Head of caudate nucleus (tissue), 42 donors: ENCODE data around the gene BCAT1.
"Not testable (repeated sequence)": the region's sequence is repeated elsewhere in the genome, so short reads cannot be mapped to it uniquely, and the experiment has no call there.

Experiments used
- DNase-seq, 42 donors: peaks; one replicate each; pipeline versions ENCODE4 v3.0.0 to v3.0.0-alpha.2; 2020 to 2021; ENCODE audit warnings: mixed read lengths in 7 of 42
- intact Hi-C: fragments of 100-400 bp; cut with DNase I; formaldehyde crosslinking; loops from one replicate; pipeline ENCODE4 v1.15.0; 2022

The BCAT1 gene

GRCh38 chr12:24964342-24964741 is 15.4 kb upstream of the BCAT1 start:
- no peak for DNase-seq
- intact Hi-C loops = no loop called here

GRCh38 chr12:24960222-24960855 is 11.4 kb upstream of the BCAT1 start:
- intact Hi-C loops = no loop called here
- peak in 27 of 42 donors; percentile 8 to 71 (median 43) for DNase-seq

DNA sequence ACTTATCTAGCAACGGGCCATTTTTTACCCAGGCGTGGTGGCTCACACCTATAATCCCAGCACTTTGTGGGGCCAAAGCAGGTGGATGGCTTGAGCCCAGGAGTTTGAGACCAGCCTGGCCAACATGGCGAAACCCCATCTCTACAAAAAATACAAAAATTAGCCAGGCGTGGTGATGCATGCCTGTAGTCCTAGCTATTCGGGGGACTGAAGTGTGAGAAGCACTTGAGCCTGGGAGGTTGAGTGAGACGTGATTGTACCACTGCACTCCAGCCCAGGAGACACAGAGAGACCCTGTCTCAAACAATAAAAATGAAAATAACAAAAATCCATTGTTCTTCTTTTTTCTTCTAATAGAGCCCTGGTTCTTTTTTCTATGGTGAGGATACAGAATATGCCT is 7.5 kb upstream of the BCAT1 start:
- intact Hi-C loops, DNase-seq: not testable (repeated sequence)

- intact Hi-C loops = no loop called here
- DNase-seq = no peak
Measured at GRCh38 chr12:24955853-24956252, 7.0 kb upstream of the BCAT1 start.

GRCh38 chr12:24955389-24955788 is 6.5 kb upstream of the BCAT1 start:
- DNase-seq = no peak

GRCh38 chr12:24954261-24954660 is 5.4 kb upstream of the BCAT1 start:
- intact Hi-C loops = no loop called here
- DNase-seq = no peak

More at GRCh38 chr12:24955389-24955788, 6.5 kb upstream of the BCAT1 start:
- intact Hi-C loops = no loop called here

DNA sequence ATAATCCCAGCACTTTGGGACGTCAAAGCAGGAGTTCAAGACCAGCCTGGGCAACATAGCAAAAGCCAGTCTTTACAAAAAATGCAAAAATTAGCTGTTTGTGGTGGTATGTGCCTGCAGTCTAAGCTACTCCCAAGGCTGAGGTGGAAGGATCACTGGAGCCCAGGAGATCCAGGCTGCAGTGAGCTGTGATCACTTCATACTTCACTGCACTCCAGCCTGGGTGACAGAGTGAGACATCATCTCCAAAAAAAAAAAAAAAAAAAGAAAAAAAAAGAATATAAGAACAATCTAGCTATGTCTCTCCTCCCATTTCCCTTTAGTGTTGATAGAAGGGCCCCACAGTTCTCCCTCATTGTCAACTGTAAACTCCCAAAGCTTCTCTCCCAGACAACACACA is 3.5 kb upstream of the BCAT1 start:
- intact Hi-C loops = no loop called here
- DNase-seq = no peak

GRCh38 chr12:24950231-24950834 is 1.4 kb upstream of the BCAT1 start:
- intact Hi-C loops = no loop called here
- no peak for DNase-seq

DNA sequence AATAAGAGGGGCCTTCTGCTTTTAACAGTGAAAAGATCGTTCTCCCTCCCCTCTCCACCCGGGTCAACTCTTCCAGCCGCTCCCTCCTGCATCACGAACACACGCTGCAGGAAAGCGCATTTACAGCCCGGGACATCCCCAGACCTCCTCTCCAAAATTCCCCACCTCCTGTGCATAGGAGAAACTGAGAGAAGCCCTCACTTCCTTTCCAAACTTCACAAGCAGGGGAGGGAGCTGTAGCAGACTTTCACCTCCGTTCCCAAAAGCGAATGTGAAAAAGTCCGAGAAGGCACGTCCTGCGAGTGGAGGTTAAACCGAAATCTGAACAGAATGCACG is 513 bp downstream of the BCAT1 start:
- peak in 2 of 42 donors; percentile 5 to 6 for DNase-seq
- intact Hi-C loops = no loop called here

GRCh38 chr12:24947541-24948419 is 1.1 kb downstream of the BCAT1 start:
- no peak for DNase-seq
- intact Hi-C loops = no loop called here

- intact Hi-C loops = no loop called here
- DNase-seq = no peak
Measured at GRCh38 chr12:24945845-24946244, 3.1 kb downstream of the BCAT1 start.

GRCh38 chr12:24945039-24945438 is 3.9 kb downstream of the BCAT1 start:
- no peak for DNase-seq
- intact Hi-C loops = no loop called here

GRCh38 chr12:24944601-24944975 is 4.3 kb downstream of the BCAT1 start:
- DNase-seq = no peak
- intact Hi-C loops = no loop called here

GRCh38 chr12:24943947-24944600 is 4.8 kb downstream of the BCAT1 start:
- no peak for DNase-seq
- intact Hi-C loops = no loop called here

GRCh38 chr12:24940157-24940556 is 8.7 kb downstream of the BCAT1 start:
- no peak for DNase-seq
- intact Hi-C loops = no loop called here

DNA sequence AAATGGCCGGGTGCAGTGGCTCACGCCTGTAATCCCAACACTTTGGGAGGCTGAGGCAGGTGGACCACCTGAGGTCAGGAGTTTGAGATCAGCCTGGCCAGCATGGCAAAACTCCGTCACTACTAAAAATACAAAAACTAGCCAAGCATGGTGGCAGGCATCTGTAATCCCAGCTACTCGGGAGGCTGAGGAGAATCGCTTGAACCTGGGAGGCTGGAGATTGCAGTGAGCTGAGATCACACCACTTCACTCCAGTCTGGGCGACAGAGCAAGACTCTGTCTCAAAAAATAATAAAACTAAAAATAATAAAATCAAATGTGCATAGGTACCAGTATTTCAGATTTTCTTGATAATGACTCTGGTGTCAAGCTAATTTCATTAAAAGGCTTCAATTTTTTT is 9.3 kb downstream of the BCAT1 start:
- DNase-seq, intact Hi-C loops: not testable (repeated sequence)

DNA sequence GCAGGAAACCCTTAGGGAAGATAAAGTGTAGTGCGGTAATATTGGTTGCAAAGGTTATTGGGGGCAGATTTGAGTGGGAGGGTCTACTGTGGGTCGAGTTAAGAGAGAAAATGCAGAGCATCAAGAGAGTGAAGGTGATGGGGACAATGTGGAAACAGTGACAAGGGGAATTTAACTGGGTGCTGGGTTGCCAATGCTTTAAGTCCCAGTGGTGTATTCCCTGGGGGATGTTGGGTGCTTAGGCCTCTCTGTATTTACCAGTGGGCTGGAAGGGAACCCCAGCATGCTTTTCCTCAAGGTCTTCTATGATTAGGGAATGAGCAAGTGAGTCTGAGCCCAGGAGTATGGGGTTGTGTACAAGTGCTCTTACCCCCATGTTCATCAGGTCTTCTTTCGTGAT is 10.6 kb downstream of the BCAT1 start:
- intact Hi-C loops = no loop called here

DNA sequence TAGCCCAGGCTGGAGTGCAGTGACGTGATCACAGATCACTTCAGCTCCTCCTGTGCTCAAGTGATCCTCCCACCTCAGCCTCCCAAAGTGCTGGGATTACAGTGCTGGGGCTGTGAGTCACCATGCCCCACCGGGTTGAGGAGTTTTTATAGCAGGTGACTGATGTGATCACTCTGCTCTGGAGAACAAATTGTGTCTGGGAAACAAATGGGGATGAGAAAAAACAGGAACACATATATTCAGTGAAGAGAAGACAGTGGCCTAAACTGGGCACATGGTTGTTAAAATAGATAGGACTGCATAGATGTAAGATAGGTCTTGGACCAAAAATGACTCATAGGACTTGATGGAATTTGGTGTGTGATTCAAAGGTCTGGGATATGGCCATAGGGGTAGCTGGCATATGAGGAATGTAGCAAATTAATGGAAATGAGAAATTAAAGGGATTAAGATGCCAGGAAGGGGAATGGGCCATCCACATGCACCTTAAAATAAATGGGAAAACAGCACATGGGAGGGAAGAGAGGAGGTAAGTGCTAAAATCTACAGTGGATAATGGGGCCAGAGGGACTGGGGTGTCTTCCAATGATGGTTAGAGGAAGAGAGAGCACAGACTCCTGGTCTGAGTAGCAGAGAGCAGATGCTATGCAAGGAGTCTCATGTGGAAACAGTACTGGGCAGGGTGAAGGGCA is 11.2 kb downstream of the BCAT1 start:
- no peak for DNase-seq

More for the DNA sequence above, 10.6 kb downstream of the BCAT1 start:
- no peak for DNase-seq

GRCh38 chr12:24933694-24934407 is 15.1 kb downstream of the BCAT1 start:
- intact Hi-C loops = no loop called here
- DNase-seq = no peak

More for the DNA sequence above, 11.2 kb downstream of the BCAT1 start:
- intact Hi-C loops = no loop called here
